ENCODE results near the gene PRSS48. TPM values are rescaled to one million over a fixed set of nuclear protein-coding genes. Genes with fewer than 3 reads are reported as not detected.

The PRSS48 gene
- total and polyA plus RNA-seq, 8 donors = not detected

- Histone ChIP-seq H3K4me1 (peaks cover 0 to 5% (median 0%) of the 10 kb centered on the region in 4 donors), H3K27ac (peak overlapping the region in 1 of 5 donors; percentile 11), H3K4me3 (no peak overlapping the region), H3K36me3 (no peaks in the 10 kb centered on the region), H3K9me3 (no peaks in the 10 kb centered on the region), H3K27me3 (no peaks in the 10 kb centered on the region)
- DNase-seq = no peak
- no peak for TF ChIP-seq POLR2AphosphoS5 (IDR thresholded peaks at IDR 0.05)
- TF ChIP-seq CTCF (IDR thresholded peaks at IDR 0.05) = no peak
- TF ChIP-seq POLR2A (IDR thresholded peaks at IDR 0.05) = no peak
- no peak for TF ChIP-seq EP300 (IDR thresholded peaks at IDR 0.05)
- intact Hi-C loops (cut with DNase I; ENCODE audit: low total_unique reads) = no loop called here
- WGBS, 5 donors = 61 to 80% (median 73%) methylated on average over 2 of the region's 2 CpGs
Measured at GRCh38 chr4:151256134-151256533, 20.8 kb upstream of the PRSS48 start.

GRCh38 chr4:151257704-151258103 is 19.3 kb upstream of the PRSS48 start:
- Histone ChIP-seq H3K4me3 (no peak overlapping the region), H3K27me3 (no peaks in the 10 kb centered on the region), H3K36me3 (no peaks in the 10 kb centered on the region), H3K9me3 (no peaks in the 10 kb centered on the region), H3K27ac (no peak overlapping the region), H3K4me1 (peaks cover 0 to 11% (median 3%) of the 10 kb centered on the region in 4 donors)
- 87 to 95% (median 93%) methylated on average over 4 of the region's 4 CpGs for whole genome bisulfite sequencing, 5 donors
- no peak for DNase-seq
- intact Hi-C loops (cut with DNase I; ENCODE audit: low total_unique reads) = no loop called here
- no peak for TF ChIP-seq CTCF (IDR thresholded peaks at IDR 0.05)
- TF ChIP-seq POLR2AphosphoS5 (IDR thresholded peaks at IDR 0.05) = no peak
- no peak for TF ChIP-seq EP300 (IDR thresholded peaks at IDR 0.05)
- no peak for TF ChIP-seq POLR2A (IDR thresholded peaks at IDR 0.05)

- Histone ChIP-seq H3K36me3 (no peaks in the 10 kb centered on the region), H3K4me3 (no peak overlapping the region), H3K4me1 (peaks cover 0 to 19% (median 3%) of the 10 kb centered on the region in 4 donors), H3K27me3 (no peaks in the 10 kb centered on the region), H3K9me3 (no peaks in the 10 kb centered on the region), H3K27ac (no peak overlapping the region)
- 70 to 90% (median 75%) methylated on average over 1 of the region's 1 CpG for WGBS, 5 donors
- intact Hi-C loops (cut with DNase I; ENCODE audit: low total_unique reads) = no loop called here
- TF ChIP-seq CTCF (IDR thresholded peaks at IDR 0.05) (no peak), POLR2AphosphoS5 (IDR thresholded peaks at IDR 0.05) (no peak), EP300 (IDR thresholded peaks at IDR 0.05) (no peak)
- DNase-seq = no peak
Measured at GRCh38 chr4:151259752-151260151, 17.2 kb upstream of the PRSS48 start.

DNA sequence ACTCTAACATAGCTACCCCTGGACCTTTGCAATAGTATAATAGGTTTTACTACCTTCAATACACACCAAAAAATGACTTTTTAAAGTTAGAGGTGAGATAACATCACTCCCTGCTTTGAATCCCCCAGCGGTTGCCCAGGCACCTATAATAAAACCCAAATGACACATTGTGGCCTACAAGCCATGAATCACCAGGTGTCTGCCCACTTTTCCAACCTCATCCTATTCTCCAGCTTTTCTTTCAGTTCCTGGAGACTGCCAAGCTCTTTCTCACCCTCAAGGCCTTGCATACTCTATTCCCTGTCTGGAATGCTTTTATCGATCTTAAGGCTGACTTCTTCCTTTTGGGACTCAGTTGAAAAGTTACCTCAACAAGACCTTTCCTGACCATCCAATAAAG is 16.4 kb upstream of the PRSS48 start:
- Histone ChIP-seq H3K36me3 (no peaks in the 10 kb centered on the region), H3K4me3 (no peak overlapping the region), H3K4me1 (peaks cover 0 to 19% (median 3%) of the 10 kb centered on the region in 4 donors), H3K27ac (no peak overlapping the region), H3K27me3 (no peaks in the 10 kb centered on the region), H3K9me3 (no peaks in the 10 kb centered on the region)
- WGBS, 5 donors = 94 to 100% (median 98%) methylated on average over 2 of the region's 2 CpGs
- DNase-seq = no peak
- intact Hi-C loops (cut with DNase I; ENCODE audit: low total_unique reads) = no loop called here
- TF ChIP-seq POLR2AphosphoS5 (IDR thresholded peaks at IDR 0.05) (no peak), CTCF (IDR thresholded peaks at IDR 0.05) (no peak), POLR2A (IDR thresholded peaks at IDR 0.05) (no peak), EP300 (IDR thresholded peaks at IDR 0.05) (no peak)
